ENCODE measurements around the gene NEU3. TPM values are rescaled to one million over a fixed set of nuclear protein-coding genes. Genes with fewer than 3 reads are reported as not detected.

NEU3 gene
- total RNA-seq, 1 experiment from 2014 or later = 12.5 TPM

DNA sequence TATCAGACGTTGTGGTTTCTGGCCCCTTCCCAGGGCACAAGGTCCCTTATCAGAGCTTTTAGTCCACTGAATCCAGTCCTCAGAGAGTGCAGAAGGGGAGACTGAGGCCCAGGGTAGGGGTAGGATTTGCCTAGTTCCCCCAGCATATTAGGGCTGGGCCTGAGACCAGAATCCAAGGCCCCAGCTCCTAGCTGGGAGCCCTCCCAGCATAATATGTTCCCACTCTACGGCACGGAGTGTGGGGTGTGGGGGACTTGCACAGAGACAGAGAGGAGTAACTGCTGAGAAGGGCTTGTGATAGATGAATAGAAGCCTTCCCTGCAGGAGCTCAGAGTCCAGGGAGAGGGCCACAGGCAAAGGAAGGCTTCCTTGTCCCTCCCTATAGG, 43.8 kb downstream of the NEU3 start (continued):
- TF ChIP-seq, protein P1, sequence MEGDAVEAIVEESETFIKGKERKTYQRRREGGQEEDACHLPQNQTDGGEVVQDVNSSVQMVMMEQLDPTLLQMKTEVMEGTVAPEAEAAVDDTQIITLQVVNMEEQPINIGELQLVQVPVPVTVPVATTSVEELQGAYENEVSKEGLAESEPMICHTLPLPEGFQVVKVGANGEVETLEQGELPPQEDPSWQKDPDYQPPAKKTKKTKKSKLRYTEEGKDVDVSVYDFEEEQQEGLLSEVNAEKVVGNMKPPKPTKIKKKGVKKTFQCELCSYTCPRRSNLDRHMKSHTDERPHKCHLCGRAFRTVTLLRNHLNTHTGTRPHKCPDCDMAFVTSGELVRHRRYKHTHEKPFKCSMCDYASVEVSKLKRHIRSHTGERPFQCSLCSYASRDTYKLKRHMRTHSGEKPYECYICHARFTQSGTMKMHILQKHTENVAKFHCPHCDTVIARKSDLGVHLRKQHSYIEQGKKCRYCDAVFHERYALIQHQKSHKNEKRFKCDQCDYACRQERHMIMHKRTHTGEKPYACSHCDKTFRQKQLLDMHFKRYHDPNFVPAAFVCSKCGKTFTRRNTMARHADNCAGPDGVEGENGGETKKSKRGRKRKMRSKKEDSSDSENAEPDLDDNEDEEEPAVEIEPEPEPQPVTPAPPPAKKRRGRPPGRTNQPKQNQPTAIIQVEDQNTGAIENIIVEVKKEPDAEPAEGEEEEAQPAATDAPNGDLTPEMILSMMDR (IDR thresholded peaks at IDR 0.05 in 2 of 3, conservative IDR thresholded peaks at IDR 0.05 in 1 of 3; ENCODE audit: borderline replicate concordance in 1 of 3, insufficient read depth in 1 of 3, low read depth in 2 of 3, low read length in 2 of 3) = no peak
- TF ChIP-seq JUND (IDR thresholded peaks at IDR 0.05) (no peak), ZBTB33 (IDR thresholded peaks at IDR 0.05; ENCODE audit: extremely low read depth, insufficient replicate concordance, low read length) (no peak), ZFX (IDR thresholded peaks at IDR 0.05) (no peak), EGR1 (IDR thresholded peaks at IDR 0.05; ENCODE audit: low read depth) (no peak), ELF1 (IDR thresholded peaks at IDR 0.05; ENCODE audit: borderline replicate concordance, low read depth) (no peak), ZNF274 (IDR thresholded peaks at IDR 0.05; ENCODE audit: low read depth, low read length) (no peak), SRF (IDR thresholded peaks at IDR 0.05; ENCODE audit: low read depth) (no peak), EZH2phosphoT487 (IDR thresholded peaks at IDR 0.05; ENCODE audit: borderline replicate concordance) (no peak), CEBPB (IDR thresholded peaks at IDR 0.05; ENCODE audit: low read depth) (no peak)

GRCh38 chr11:75033916-75034315, 45.2 kb downstream of the NEU3 start:
- Histone ChIP-seq H3K9me2 (ENCODE audit: insufficient read depth) (no peaks in the 10 kb centered on the region), H3K9ac (ENCODE audit: low read length) (no peak overlapping the region), H4K20me1 (ENCODE audit: insufficient read depth) (no peaks in the 10 kb centered on the region), H3K4me3 (replicated peaks in 1 of 2; ENCODE audit: low read depth in 1 of 2, low read length in 2 of 2) (no peak overlapping the region), H3K36me3 (ENCODE audit: control insufficient read depth in 1 of 2, insufficient read depth in 2 of 2, low read length in 2 of 2) (no peaks in the 10 kb centered on the region), H3K4me1 (ENCODE audit: control insufficient read depth in 1 of 2, insufficient read depth in 2 of 2, low read length in 2 of 2) (peaks cover 17 to 29% of the 10 kb centered on the region in 2 experiments), H2AFZ (ENCODE audit: low read depth, low read length, poor library complexity, severe bottlenecking) (no peak overlapping the region), H3K79me2 (ENCODE audit: insufficient read depth, low read length) (no peaks in the 10 kb centered on the region), H3K4me2 (ENCODE audit: low read length) (no peak overlapping the region), H3K27ac (ENCODE audit: low read depth, low read length) (no peak overlapping the region), H3K9me3 (ENCODE audit: control insufficient read depth in 1 of 2, insufficient read depth in 1 of 2, low read depth in 1 of 2, low read length in 2 of 2) (no peaks in the 10 kb centered on the region), H3K27me3 (ENCODE audit: insufficient read depth, low read length) (no peaks in the 10 kb centered on the region)
- DNase-seq (ENCODE audit: low read depth, low spot score) (no peak), ATAC-seq (no peak)
- intact Hi-C loops (cut with micrococcal nuclease) = loop anchor here (2.0 kb wide), 1 partner anchor 105 kb away; no protein-coding TSS in a partner anchor
- no TSS peak for BruUV-seq (replicated peaks)
- POLR2A ChIA-PET = no interaction called here
- RAD21 ChIA-PET (ENCODE audit: low non-redundant PET in 1 of 2, low total read pairs in 2 of 2, uncharacterized antibody in 2 of 2, unreplicated experiment in 2 of 2) = no interaction called here
- CTCF ChIA-PET = no interaction called here
- TF ChIP-seq ATF3 (IDR thresholded peaks at IDR 0.05) (no peak), ZNF274 (IDR thresholded peaks at IDR 0.05; ENCODE audit: low read depth, low read length) (no peak), SRF (IDR thresholded peaks at IDR 0.05; ENCODE audit: low read depth) (no peak), POLR2AphosphoS5 (IDR thresholded peaks at IDR 0.05; ENCODE audit: low read depth, low read length) (no peak), ZBTB33 (IDR thresholded peaks at IDR 0.05; ENCODE audit: extremely low read depth, insufficient replicate concordance, low read length) (no peak), ELF1 (IDR thresholded peaks at IDR 0.05; ENCODE audit: borderline replicate concordance, low read depth) (no peak), SP1 (IDR thresholded peaks at IDR 0.05; ENCODE audit: low read depth) (no peak), REST (IDR thresholded peaks at IDR 0.05; ENCODE audit: low read depth) (no peak), EGR1 (IDR thresholded peaks at IDR 0.05; ENCODE audit: low read depth) (no peak)
